H1 (cell line): Measurements from ENCODE around the gene CAMTA1. TPM values are rescaled to one million over a fixed set of nuclear protein-coding genes. Genes with fewer than 3 reads are reported as not detected.

Experiments used
- CTCF ChIA-PET: fragments of 300-600 bp; sonication (Branson Sonifier 250); formaldehyde crosslinking; loops from one replicate; lab custom pipeline; 2021; ENCODE audit not compliant: partially characterized antibody; lab: Charles Lee
- POLR2A ChIA-PET: fragments of 300-600 bp; sonication (Branson Sonifier 250); formaldehyde crosslinking; loops from one replicate; lab custom pipeline; 2021; ENCODE audit warnings: inconsistent platforms; ENCODE audit not compliant: partially characterized antibody; lab: Charles Lee
- DNase-seq, 2 experiments: peaks; one replicate each; pipeline versions ENCODE4 v3.0.0 to v3.0.0-alpha.2; 2010 to 2022; ENCODE audit warnings: low spot score in 2 of 2, low read depth in 1 of 2, mixed read lengths in 1 of 2
- FAIRE-seq: peaks from 2 replicates; lab custom pipeline; 2011; peaks lifted over from hg19 to GRCh38; lab: Jason Lieb, UNC
- H2AFZ ChIP-seq: 2 replicates; pipeline ENCODE4 v1.8.1; 2012; ENCODE audit warnings: low read length, inconsistent platforms
- H2AK5ac ChIP-seq: 2 replicates; pipeline ENCODE4 v1.6.1; 2013; ENCODE audit warnings: low read depth, low read length
- H2BK120ac ChIP-seq: replicated peaks from 2 replicates; pipeline ENCODE3; 2013; ENCODE audit warnings: low read depth, low read length, inconsistent platforms
- H2BK12ac ChIP-seq: 2 replicates; pipeline ENCODE4 v1.6.1; 2013; ENCODE audit warnings: low read depth, low read length
- H2BK15ac ChIP-seq: 2 replicates; pipeline ENCODE4 v1.6.1; 2013; ENCODE audit warnings: low read length
- H2BK20ac ChIP-seq: 2 replicates; pipeline ENCODE4 v1.6.1; 2013; ENCODE audit warnings: low read length
- H2BK5ac ChIP-seq: 2 replicates; pipeline ENCODE4 v1.6.1; 2013; ENCODE audit warnings: low read depth, low read length
- H3K14ac ChIP-seq: 2 replicates; pipeline ENCODE4 v1.6.1; 2013; ENCODE audit warnings: inconsistent platforms; ENCODE audit not compliant: insufficient read length
- H3K18ac ChIP-seq: 2 replicates; pipeline ENCODE4 v1.6.1; 2013; ENCODE audit warnings: low read length; ENCODE audit errors: extremely low read depth
- H3K23ac ChIP-seq: 2 replicates; pipeline ENCODE4 v1.6.1; 2013; ENCODE audit warnings: inconsistent platforms; ENCODE audit not compliant: insufficient read length
- H3K23me2 ChIP-seq: 2 replicates; pipeline ENCODE4 v1.6.1; 2013; ENCODE audit warnings: low read depth, low read length
- H3K27ac ChIP-seq: 2 replicates; pipeline ENCODE4 v1.6.1; 2011; ENCODE audit warnings: low read depth, low read length, inconsistent platforms
- H3K27me3 ChIP-seq, 4 experiments: replicated peaks in 1 of 4; 1 replicate in 1 of 4; 2 replicates in 3 of 4; pipeline versions ENCODE4 v1.6.1 to v1.8.1; 2011 to 2013; ENCODE audit warnings: low read length in 3 of 4, mild to moderate bottlenecking in 3 of 4, inconsistent platforms in 2 of 4, mixed read lengths in 2 of 4, moderate library complexity in 1 of 4; ENCODE audit not compliant: control insufficient read depth in 3 of 4, insufficient read depth in 3 of 4; ENCODE audit errors: extremely low read depth in 1 of 4
- H3K36me3 ChIP-seq, 4 experiments: 2 replicates each; pipeline versions ENCODE4 v1.6.1 to v1.8.1; 2011 to 2013; ENCODE audit warnings: mild to moderate bottlenecking in 4 of 4, low read length in 3 of 4, moderate library complexity in 2 of 4, control low read depth in 1 of 4, inconsistent platforms in 1 of 4; ENCODE audit not compliant: insufficient read depth in 4 of 4, control insufficient read depth in 2 of 4
- H3K4ac ChIP-seq: replicated peaks from 2 replicates; pipeline ENCODE3; 2013; ENCODE audit warnings: low read length, low read depth, mixed read lengths, inconsistent platforms; ENCODE audit not compliant: insufficient read length
- H3K4me1 ChIP-seq, 4 experiments: replicated peaks in 1 of 4; 1 replicate in 1 of 4; 2 replicates in 3 of 4; pipeline versions ENCODE4 v1.6.1 to v1.8.1; 2011 to 2013; ENCODE audit warnings: low read length in 3 of 4, inconsistent platforms in 2 of 4, mixed read lengths in 1 of 4; ENCODE audit not compliant: insufficient read depth in 4 of 4, control insufficient read depth in 3 of 4
- H3K4me2 ChIP-seq, 2 experiments: 2 replicates each; pipeline versions ENCODE4 v1.6.1 to v1.8.1; 2011 to 2013; ENCODE audit warnings: low read depth in 2 of 2, low read length in 2 of 2, control low read depth in 1 of 2, inconsistent platforms in 1 of 2, mild to moderate bottlenecking in 1 of 2; ENCODE audit not compliant: insufficient read depth in 1 of 2
- H3K4me3 ChIP-seq, 4 experiments: fragments of 200-600, 300-600 bp in 1 of 4; sonication (generic), shearing (Covaris generic), sonication (Bioruptor Twin) in 1 of 4; 2 replicates each; pipeline versions ENCODE4 v1.5.1 to v1.8.1; 2011 to 2016; ENCODE audit warnings: low read length in 4 of 4, low read depth in 3 of 4, control low read depth in 2 of 4, inconsistent platforms in 2 of 4, mild to moderate bottlenecking in 2 of 4, mixed read lengths in 1 of 4, moderate library complexity in 1 of 4; ENCODE audit not compliant: insufficient read depth in 2 of 4; ENCODE audit errors: extremely low read depth in 1 of 4
- H3K56ac ChIP-seq: replicated peaks from 2 replicates; pipeline ENCODE3; 2013; ENCODE audit warnings: low read depth, mild to moderate bottlenecking, mixed read lengths, low read length, inconsistent platforms; ENCODE audit not compliant: insufficient read length
- H3K79me1 ChIP-seq: 2 replicates; pipeline ENCODE4 v1.6.1; 2013; ENCODE audit warnings: low read depth, low read length, control low read depth
- H3K79me2 ChIP-seq, 2 experiments: 2 replicates each; pipeline versions ENCODE4 v1.6.1 to v1.8.1; 2012 to 2013; ENCODE audit warnings: low read length in 2 of 2, mild to moderate bottlenecking in 2 of 2, inconsistent platforms in 1 of 2; ENCODE audit not compliant: insufficient read depth in 2 of 2, control insufficient read depth in 1 of 2
- H3K9ac ChIP-seq, 4 experiments: replicated peaks in 1 of 4; 1 replicate in 1 of 4; 2 replicates in 3 of 4; pipeline versions ENCODE4 v1.6.1 to v1.8.1; 2011 to 2013; ENCODE audit warnings: low read depth in 3 of 4, low read length in 3 of 4, control low read depth in 2 of 4, mild to moderate bottlenecking in 2 of 4, moderate library complexity in 2 of 4, inconsistent platforms in 1 of 4; ENCODE audit errors: extremely low read depth in 1 of 4
- H3K9me3 ChIP-seq, 2 experiments: 2 replicates each; pipeline versions ENCODE4 v1.6.1 to v1.8.1; 2012 to 2013; ENCODE audit warnings: mild to moderate bottlenecking in 2 of 2, moderate library complexity in 2 of 2, control low read depth in 1 of 2, inconsistent platforms in 1 of 2, low read depth in 1 of 2, low read length in 1 of 2, mixed read lengths in 1 of 2; ENCODE audit not compliant: insufficient read depth in 2 of 2
- H4K20me1 ChIP-seq, 2 experiments: replicated peaks in 1 of 2; 2 replicates each; pipeline versions ENCODE3 to v1.8.1; 2011 to 2013; ENCODE audit warnings: inconsistent platforms in 2 of 2, low read length in 2 of 2, mild to moderate bottlenecking in 1 of 2; ENCODE audit not compliant: insufficient read depth in 2 of 2, control insufficient read depth in 1 of 2
- H4K5ac ChIP-seq: 2 replicates; pipeline ENCODE4 v1.6.1; 2013; ENCODE audit warnings: low read length, low read depth, mixed read lengths, inconsistent platforms; ENCODE audit not compliant: insufficient read length
- H4K8ac ChIP-seq: 2 replicates; pipeline ENCODE4 v1.8.0; 2013; ENCODE audit warnings: mild to moderate bottlenecking, moderate library complexity, low read length, inconsistent platforms; ENCODE audit not compliant: insufficient read depth; ENCODE audit errors: extremely low read depth
- H4K91ac ChIP-seq: replicated peaks from 2 replicates; pipeline ENCODE3; 2013; ENCODE audit warnings: low read length, mixed read lengths, inconsistent platforms; ENCODE audit not compliant: insufficient read length
- GTF2F1 ChIP-seq: IDR thresholded peaks from 2 replicates; pipeline ENCODE4 v1.6.1; 2012; ENCODE audit warnings: low read depth, low read length, improper control_type of control experiment, borderline replicate concordance
- KDM4A ChIP-seq: IDR thresholded peaks from one replicate; pipeline ENCODE4 v1.7.1; 2012; ENCODE audit warnings: low read depth, mild to moderate bottlenecking, moderate library complexity, low read length, inconsistent platforms; ENCODE audit not compliant: severe bottlenecking
- RFX5 ChIP-seq: IDR thresholded peaks from 2 replicates; pipeline ENCODE4 v1.6.1; 2011; ENCODE audit warnings: low read depth, low read length, improper control_type of control experiment, borderline replicate concordance
- SP1 ChIP-seq: IDR thresholded peaks from 2 replicates; pipeline ENCODE4 v1.6.1; 2011; ENCODE audit warnings: low read depth, low read length
- TEAD4 ChIP-seq: IDR thresholded peaks from 2 replicates; pipeline ENCODE4 v1.6.1; 2012; ENCODE audit warnings: low read depth, low read length, inconsistent platforms, mixed read lengths
- WGBS, 2 experiments: shearing (Covaris generic) in 1 of 2; methylation state at CpG; one replicate each; pipeline versions ENCODE4 v1.1.6 to v1.1.7; 2013 to 2015; ENCODE audit warnings: low lambda C conversion rate in 2 of 2, mixed read lengths in 2 of 2, inconsistent platforms in 1 of 2, low coverage in 1 of 2, missing lambda C conversion rate in 1 of 2; ENCODE audit not compliant: insufficient replicate concordance in 2 of 2, insufficient coverage in 1 of 2, insufficient read length in 1 of 2; ENCODE audit errors: extremely low coverage in 1 of 2, missing lambda C conversion rate in 1 of 2; 5-methylcytosine and 5-hydroxymethylcytosine counted together
- polyA plus RNA-seq, 7 experiments: library from polyadenylated mRNA; depleted of rRNA in 3 of 7; stranded (reverse) in 5 of 7; unstranded in 2 of 7; fragments of >200 nt in 5 of 7; fragments of 200-250 nt in 2 of 7; gene quantifications; 1 replicate in 5 of 7; 2 replicates in 1 of 7; 4 replicates in 1 of 7; pipeline versions ENCODE4 v1.2.1 to v1.2.3, GENCODE V29; 2011 to 2013; ENCODE audit warnings: missing spikeins in 2 of 7, mixed read lengths in 2 of 7
- total RNA-seq: library from RNA; stranded (reverse); fragmentation: NEBNext Ultra II Directional; extraction: Animal tissue kit (Norgen Biotek cat#: 25700); gene quantifications from 2 replicates; pipeline ENCODE4 v1.2.1, GENCODE V29; 2021

Gene CAMTA1
- total and polyA plus RNA-seq, 2 of the 8 experiments (the other 6 are each of a cell fraction or from before 2014, with no cell fraction given) = 65.0 to 119 TPM

DNA sequence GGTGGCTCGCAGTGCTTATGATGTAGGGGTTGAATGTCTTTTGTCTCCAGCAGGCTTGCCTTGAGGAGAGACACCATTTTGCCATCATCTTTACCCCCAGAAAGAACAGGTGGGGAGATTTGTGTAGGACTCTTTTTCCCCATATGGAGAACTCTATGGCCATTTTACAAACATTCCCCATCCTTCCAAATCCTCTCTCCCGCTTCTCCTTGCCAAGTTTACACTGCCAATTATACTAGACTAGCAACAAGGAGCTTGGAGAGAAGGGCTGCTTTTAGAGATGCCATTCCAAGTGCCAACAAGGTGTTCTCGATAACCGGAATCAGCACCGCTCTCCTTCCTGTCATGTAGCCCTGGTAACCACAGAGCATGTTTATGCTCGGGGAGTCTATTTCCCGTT lies 233.1 kb downstream of the CAMTA1 start:
- no peak overlapping the region for H2AK5ac ChIP-seq
- no peak overlapping the region for H3K4me2 ChIP-seq
- H4K20me1 ChIP-seq = no peaks in the 10 kb centered on the region
- no peaks in the 10 kb centered on the region for H3K36me3 ChIP-seq
- H3K4me1 ChIP-seq = peaks cover 2 to 7% (median 5%) of the 10 kb centered on the region in 4 experiments; a peak in 6 of 7 replicates
- no peak overlapping the region for H3K56ac ChIP-seq
- TF ChIP-seq GTF2F1 (no peak), RFX5 (no peak), SP1 (no peak), TEAD4 (no peak), KDM4A (no peak)
- no peak overlapping the region for H2BK5ac ChIP-seq
- no peaks in the 10 kb centered on the region for H3K9me3 ChIP-seq
- H3K14ac ChIP-seq = no peak overlapping the region
- H3K27me3 ChIP-seq = no peaks in the 10 kb centered on the region
- ChIA-PET CTCF (interaction anchor here (1.3 kb wide), 1 partner anchor 24 kb away, joined by 3 read pairs; no protein-coding TSS in a partner anchor), POLR2A (no interaction called here)
- no peak overlapping the region for H3K23ac ChIP-seq
- no peaks in the 10 kb centered on the region for H3K79me2 ChIP-seq
- H2BK15ac ChIP-seq = no peak overlapping the region
- no peaks in the 10 kb centered on the region for H3K79me1 ChIP-seq
- no peak overlapping the region for H2BK120ac ChIP-seq
- no peak overlapping the region for H2BK12ac ChIP-seq
- H2AFZ ChIP-seq = no peak overlapping the region
- no peak overlapping the region for H4K5ac ChIP-seq
- DNase-seq (no peak), FAIRE-seq (no peak)
- no peak overlapping the region for H4K91ac ChIP-seq
- H3K9ac ChIP-seq = no peak overlapping the region
- no peak overlapping the region for H4K8ac ChIP-seq
- WGBS, 2 experiments = 97% methylated on average over 7 of the region's 7 CpGs; no CpG with 5 or more reads in 1 of the 2 experiments
- no peak overlapping the region for H3K4ac ChIP-seq
- no peak overlapping the region for H3K18ac ChIP-seq
- H3K23me2 ChIP-seq = no peaks in the 10 kb centered on the region
- H3K4me3 ChIP-seq = no peak overlapping the region
- H2BK20ac ChIP-seq = no peak overlapping the region
- no peak overlapping the region for H3K27ac ChIP-seq
